DMS53 treated with DMSO at 0.1 percent for 48 hours (cell line): ENCODE data around the gene SLC6A13.

Experiments
- DNase-seq: peaks from one replicate; lab custom pipeline; 2025; ENCODE audit not compliant: unreplicated experiment; lab: John Stamatoyannopoulos, UW

The SLC6A13 gene

GRCh38 chr12:180445-180844 lies 82.2 kb downstream of the SLC6A13 start:
- DNase-seq: no peak

- DNase-seq: no peak
Measured at GRCh38 chr12:179885-180284, 82.8 kb downstream of the SLC6A13 start.

DNA sequence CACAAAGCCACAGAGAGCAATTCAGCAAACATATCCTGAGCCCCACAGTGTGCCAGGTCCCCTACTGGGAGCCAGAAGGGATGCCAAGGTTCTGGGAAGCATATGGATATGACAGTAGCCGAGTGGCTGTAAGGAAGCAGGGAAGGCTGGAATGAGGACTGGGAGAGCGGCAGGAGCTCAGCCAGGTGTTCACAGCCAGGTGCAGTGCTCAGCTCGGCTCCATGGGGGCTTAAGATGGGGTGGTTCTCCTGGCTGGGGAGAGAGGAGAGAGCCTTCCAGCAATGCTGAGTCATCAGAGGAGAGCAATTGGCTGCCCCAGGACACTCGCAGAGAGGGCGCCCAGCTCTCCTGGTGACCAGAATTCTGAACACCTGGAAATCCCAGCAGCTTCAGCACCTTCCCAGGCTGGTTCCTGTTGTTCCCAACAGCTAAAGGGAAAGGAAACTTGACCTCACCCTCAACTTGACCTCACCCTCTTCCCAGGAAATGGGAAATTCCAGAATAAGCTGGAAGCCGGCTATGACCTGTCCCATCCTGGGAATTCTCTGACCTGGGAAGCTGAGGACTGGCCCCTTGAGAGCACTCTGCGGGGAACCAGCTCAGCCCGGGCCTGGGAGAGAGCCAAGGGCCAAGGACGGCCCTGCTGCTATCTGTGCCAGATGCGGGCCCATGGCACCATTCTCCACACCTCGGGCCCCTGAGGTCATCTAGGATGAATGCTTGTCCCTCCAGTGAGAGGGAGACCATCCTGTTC lies 83.3 kb downstream of the SLC6A13 start:
- DNase-seq: no peak

- no peak for DNase-seq
Measured at GRCh38 chr12:178829-179109, 83.9 kb downstream of the SLC6A13 start.

- no peak for DNase-seq
Measured at GRCh38 chr12:177980-178828, 84.4 kb downstream of the SLC6A13 start.

DNA sequence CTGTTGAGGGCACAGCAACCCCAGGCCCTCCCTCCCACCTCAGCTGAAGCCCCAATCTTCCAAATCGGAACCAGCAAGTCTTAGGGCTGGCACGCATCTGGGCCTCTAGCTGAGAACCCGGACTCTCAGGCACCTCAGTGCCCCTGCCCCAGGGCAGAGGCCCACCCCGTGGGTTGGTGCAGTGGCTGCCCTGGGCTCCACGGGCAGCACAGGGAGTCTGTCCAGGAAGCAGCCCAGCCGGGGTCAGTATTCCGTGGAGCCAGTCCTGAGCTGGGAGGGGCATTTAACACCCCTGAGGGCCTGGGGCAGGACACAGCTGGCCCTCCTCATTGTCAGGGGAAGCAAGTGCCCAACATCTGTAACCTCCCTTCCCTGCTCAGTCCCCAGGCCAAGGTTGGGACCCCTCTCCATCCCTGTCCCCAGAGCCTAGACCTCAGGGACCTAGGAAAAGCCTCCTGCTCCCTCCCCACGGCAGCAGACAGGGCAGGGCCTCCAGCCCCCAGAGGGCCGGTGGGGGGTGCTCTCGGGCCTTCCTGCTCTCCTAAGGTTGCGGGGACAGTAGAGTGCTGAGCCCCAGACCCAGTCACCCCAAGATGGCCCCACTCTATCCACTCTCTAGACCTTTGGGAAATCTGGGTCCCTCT lies 85.2 kb downstream of the SLC6A13 start:
- no peak for DNase-seq

- DNase-seq: peak; percentile 44
Measured at GRCh38 chr12:176321-177181, 86.1 kb downstream of the SLC6A13 start.

DNA sequence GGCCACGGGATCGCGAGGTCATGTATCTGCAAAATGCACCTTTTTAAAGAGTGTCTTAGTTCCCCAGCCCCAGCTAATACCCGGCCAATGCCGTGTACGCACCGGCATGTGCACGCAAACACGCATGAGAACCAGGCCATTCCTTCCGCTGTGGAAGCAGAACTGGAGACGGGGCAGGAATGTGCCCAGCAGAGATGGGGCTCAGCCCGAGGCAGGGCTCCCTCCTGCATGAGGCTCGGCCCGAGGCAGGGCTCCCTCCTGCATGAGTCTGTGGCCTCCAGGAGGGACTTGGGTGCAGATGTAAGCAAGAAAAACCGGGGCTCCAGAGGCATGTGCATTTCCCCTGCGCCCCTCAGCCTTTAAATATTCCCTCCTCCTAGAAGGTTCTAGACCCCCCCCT lies 86.9 kb downstream of the SLC6A13 start:
- DNase-seq: no peak

DNA sequence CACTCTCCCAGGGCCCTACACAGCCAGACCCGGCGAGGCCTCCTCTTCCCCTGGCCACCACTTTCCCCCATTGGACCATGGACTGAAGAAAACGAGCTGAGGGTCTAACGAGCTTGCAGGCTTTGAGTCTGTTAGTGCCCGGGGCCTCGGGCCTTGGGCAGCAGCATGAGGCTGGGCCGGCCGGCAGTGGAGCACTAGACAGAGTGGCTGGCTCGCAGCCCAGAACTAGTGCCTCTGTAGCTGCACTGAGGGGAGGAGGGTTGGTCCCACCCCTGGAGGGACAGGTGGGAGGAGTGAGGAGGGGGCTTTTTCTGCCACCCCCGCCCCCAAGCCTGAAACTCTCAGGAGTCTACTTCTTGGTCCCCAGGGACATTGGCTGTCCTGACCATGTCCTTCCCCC lies 87.4 kb downstream of the SLC6A13 start:
- DNase-seq: no peak

- no peak for DNase-seq
Measured at GRCh38 chr12:174596-174995, 88.0 kb downstream of the SLC6A13 start.

DNA sequence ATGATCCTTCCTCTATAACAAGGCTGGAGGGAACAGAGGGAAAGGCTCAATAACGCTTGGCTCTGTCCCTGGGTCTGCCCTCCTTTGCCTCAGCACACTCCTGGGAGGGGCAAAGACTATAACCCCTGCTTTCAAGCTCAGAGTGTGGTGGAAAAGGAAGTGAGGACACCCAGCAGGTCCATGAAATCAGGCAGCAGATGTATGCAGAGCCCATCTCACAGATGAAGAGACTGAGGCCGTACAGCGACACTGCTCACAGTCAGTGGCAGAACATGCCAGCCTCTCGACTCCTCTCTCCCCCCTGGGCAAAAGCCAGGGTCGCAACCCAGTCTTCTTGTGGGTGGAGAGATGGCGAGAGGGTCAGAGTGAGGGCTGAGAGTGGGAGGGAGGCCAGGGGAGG lies 88.5 kb downstream of the SLC6A13 start:
- no peak for DNase-seq

GRCh38 chr12:172732-173161 lies 89.9 kb downstream of the SLC6A13 start:
- no peak for DNase-seq

DNA sequence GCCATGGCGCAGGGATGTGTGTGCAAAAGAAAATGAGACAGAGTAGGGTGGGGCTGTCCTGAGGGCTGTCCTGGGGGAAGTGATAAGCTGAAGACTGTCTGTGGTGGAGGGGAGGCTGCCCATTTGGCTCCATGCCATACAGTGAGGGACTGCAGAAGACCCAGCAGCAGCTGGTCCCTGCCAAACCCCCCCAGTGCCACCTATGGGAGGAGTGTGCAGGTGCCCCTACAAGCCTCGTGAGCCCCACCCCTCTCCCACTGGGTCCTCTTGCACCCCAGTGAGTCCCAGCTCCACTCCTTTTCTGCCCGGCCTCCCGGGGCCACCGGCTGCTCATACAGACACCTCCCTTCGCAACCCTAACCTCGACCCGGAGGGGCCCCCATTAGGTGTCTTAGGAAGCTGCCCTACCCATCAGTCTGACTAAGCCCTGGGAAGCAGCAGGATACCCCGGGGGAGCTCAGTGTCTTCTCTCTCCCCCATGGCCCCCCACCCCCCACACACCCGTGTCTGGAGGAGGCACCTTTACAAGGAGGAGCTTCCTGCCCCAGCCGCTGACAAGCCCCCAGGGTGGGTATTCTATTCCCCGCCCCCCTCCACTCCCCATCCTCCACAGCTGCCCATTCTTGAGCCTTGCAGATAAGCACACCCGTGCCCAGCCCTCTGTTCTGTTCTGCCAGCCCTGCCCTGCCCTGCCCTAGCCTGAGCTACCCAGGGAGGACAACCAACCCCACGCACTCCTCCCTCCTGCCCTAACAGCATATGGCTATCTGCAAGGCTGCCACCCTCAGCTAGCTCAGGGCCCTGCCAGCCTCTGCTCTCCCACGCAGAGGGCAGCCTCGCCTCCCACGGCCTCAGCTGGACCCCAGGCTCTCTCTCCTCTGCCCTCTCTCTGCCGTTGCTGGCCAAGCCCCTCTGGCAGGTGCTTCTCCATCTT lies 90.6 kb downstream of the SLC6A13 start:
- DNase-seq: no peak

DNA sequence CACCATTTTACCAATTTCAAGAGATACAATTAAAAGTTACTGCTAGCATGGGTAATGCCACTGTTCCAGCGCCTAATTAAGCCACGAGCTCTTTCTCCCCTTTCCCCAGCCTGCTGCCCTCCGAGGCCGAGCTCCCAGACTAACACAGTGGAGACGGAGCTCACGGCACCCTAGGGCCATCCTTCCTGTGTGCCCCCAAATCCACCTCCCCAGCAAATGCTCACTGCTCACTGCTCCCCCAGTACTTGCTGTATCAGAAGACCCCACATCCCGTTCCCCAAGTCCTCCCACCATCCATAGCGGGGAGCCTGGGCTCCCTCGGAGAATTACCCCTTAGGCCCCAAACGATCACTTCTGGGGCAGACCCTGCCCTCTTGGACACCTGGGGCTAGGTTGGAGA lies 91.4 kb downstream of the SLC6A13 start:
- DNase-seq: no peak
